ENCODE measurements around the gene DGKQ.
"Not testable (repeated sequence)": the region's sequence is repeated elsewhere in the genome, so short reads cannot be mapped to it uniquely, and the experiment has no call there.

The DGKQ gene

DNA sequence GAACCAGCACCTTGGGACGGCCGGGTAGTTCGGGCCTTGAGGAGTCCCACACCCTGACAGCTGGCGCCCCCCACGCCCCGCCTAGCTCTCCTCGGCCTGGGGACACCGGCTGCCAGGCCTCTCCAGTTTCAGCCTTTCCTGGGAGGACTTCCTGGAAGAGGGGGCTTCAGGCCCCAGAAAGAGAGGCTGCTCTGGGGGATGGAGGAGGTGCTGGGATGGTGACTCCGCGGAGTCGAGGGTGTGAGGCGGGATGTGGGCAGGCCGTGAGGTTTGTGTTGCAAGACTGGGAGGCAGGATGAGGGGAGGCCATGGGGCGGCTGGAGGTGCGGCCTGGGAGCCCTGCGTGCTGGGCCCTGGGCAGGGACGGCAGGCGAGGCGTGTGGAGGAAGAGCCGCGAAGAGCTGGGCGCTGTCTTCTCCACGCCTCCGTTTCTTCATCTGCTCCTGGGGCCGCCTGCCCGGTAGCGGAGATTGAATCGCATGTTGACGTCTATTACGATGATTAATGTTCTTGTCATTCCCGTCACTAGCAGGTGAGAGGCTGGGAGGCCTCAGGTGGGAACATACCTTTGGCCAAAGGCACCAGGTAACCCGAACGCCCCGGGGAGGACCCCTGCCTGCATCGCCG is 37.1 kb upstream of the DGKQ start:
- peak; percentile 38 for DNase-seq

GRCh38 chr4:1009542-1010394 is 36.4 kb upstream of the DGKQ start:
- DNase-seq = peak; percentile 25

DNA sequence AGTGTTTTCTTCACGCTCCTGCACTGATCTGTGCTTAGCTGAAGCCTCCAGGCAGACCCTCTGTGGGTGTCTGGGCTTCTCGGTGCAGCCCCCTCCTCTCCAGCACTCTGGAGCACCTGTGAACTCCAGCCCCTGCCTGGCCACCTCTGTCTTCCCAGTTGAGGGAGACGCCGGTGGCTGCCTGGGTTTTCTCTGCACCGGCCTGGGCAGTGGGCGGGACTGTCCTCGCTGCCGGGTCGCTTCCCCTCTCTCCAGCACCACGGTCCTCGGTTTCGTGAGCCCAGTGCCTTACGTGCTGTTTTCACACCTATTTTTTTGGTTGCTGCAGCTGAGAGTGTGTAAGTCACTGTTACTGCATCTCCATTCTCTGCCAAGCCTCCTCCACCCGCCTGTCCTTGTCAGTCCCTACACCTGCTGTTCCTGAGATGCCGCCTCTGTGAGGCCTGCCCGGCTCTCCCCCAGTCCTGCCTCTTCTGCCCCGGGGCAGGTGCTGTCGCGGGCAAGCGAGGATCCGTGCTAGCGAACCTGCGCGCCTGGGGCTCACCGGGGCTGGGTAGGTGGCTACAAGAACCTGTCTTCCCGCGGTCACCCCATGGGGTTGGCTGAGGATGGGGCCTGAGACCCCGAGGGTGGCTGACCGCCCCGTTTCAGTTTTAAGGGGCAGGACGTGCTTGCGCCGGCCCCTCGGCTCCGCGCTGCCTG is 35.6 kb upstream of the DGKQ start:
- no peak for DNase-seq

DNA sequence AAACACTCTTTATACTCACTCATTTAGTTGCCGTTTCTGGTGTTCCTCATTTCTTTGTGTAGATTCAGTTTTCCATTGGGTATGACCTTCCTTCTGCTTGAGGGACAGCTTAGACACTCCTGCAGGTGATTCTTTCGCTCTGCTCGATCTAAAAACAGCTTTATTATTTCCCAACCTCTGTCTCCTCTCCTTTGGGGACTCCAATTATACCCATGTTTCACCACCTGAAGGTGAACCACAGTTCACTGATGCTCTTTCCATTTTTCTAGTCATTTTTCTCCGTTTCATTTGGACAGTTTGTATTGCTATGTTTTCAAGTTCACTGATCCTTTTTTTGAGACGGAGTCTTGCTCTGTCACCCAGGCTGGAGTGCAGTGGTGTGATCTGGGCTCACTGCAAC is 33.5 kb upstream of the DGKQ start:
- DNase-seq = no peak

DNA sequence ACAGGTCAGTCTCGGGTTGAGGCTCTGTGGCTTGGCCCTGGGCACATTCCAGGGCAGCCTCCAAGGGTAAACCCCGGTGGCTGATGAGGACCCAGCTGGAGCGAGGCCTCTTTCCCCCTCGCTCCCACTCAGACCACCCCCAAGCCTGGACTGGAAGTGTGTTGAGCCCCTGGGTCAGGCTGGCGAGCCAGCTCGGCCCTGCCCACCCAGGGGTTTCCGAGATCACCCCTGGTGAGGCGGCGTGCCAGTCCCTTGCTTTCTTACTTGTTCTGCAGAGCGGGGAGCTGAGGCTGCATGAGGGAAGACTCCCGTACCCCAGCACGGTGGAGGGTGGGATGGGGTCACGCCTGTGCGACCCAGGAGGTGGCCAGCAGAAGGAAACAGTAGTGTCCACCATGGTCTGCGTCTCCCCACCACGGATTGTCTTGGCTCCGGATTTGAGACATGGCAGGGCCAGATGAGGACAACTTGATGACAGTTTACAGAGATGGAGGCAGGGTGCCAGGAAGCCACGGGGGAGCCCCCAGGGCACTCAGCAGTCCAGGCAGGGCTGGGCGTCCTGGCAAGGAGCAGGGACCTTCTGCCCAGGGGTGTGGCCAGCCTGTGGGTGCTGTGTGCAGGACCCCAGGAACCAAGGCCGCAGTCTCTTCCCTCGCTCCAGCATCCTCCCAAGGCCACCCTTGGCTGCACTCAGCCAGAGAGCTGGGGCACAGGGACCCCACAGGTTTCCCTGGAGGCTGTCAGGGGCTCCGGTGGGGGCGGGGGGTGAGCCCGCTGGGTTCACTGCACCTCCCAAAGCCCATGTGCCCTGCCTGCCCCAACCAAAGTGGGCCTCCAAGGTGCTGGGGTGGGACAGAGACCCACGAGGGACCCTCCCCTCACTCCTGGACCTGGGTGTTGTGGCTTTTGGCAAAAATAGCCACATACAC is 31.5 kb upstream of the DGKQ start:
- no peak for DNase-seq

GRCh38 chr4:1004071-1004418 is 30.7 kb upstream of the DGKQ start:
- DNase-seq = no peak

DNA sequence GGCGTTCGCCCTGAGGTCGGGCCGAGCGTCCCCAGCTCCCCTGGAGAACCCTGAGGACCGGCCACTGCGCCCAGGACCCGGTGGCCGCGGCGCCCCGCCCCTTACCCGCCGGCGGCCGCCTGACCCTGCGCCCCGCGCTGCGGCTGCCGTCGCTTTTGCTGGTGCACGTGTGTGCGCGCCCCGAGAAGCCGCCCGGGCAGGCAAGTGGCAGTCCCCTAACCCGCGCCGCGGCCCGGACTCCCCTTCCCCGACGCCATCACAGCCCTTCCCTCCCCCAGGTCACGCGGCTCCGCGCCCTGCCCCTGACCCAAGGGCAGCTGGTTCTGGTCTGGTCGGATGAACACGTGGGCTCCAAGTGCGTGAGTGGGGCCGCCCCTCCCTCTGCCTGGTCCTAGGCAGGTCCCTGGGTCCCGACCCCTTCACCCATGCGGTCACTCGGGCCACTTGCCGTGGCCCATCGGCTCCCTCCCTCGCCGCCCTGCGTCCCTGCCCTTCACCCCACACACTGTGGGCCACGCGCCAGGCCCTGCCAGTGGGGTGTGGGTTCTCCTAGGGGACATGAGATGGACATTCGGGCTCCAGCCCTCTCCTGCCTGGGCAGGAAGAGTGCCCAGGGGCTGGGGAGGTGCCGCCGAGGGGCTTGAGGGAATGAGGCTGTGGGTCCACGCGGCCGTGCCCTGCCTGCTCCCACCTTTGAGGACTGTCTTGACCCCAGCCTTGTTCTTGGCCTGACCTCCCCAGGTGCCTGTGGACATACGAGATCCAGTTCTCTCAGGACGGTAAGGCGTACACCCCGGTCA is 30.1 kb upstream of the DGKQ start:
- no peak for DNase-seq

GRCh38 chr4:1002631-1003251 is 29.4 kb upstream of the DGKQ start:
- no peak for DNase-seq

DNA sequence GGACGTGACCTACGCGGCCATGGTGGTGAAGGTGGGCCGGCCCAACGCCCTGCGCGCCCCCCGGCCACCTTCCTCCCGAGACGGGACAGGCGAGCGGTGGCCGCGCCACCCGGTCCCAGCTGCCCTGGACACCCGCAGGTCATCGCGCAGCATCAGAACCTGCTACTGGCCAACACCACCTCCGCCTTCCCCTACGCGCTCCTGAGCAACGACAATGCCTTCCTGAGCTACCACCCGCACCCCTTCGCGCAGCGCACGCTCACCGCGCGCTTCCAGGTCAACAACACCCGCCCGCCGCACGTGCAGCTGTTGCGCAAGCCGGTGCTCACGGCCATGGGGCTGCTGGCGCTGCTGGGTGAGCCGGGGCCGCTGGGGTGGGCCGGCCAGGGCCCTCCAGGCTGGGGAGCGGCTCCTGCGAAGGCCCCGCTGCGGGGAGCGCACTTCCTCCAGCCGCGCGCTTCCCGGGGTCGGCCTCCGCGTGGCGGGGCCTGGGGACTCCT is 28.8 kb upstream of the DGKQ start:
- no peak for DNase-seq

DNA sequence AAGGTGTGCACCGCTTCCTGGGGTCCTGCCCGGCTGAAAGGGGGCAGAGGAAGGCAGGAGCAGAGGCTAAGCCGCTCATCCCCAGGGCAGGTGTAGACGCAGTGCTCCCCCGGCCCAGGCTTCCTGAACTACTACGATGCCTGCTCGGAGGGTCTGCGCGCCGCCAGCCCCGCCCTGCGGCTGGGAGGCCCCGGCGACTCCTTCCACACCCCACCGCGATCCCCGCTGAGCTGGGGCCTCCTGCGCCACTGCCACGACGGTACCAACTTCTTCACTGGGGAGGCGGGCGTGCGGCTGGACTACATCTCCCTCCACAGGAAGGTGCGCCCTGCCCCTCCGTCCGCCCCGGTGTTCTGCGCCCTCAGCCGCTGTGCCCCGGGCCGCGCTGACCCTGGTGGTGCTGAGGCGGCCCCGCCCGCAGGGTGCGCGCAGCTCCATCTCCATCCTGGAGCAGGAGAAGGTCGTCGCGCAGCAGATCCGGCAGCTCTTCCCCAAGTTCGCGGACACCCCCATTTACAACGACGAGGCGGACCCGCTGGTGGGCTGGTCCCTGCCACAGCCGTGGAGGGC is 28.3 kb upstream of the DGKQ start:
- no peak for DNase-seq

DNA sequence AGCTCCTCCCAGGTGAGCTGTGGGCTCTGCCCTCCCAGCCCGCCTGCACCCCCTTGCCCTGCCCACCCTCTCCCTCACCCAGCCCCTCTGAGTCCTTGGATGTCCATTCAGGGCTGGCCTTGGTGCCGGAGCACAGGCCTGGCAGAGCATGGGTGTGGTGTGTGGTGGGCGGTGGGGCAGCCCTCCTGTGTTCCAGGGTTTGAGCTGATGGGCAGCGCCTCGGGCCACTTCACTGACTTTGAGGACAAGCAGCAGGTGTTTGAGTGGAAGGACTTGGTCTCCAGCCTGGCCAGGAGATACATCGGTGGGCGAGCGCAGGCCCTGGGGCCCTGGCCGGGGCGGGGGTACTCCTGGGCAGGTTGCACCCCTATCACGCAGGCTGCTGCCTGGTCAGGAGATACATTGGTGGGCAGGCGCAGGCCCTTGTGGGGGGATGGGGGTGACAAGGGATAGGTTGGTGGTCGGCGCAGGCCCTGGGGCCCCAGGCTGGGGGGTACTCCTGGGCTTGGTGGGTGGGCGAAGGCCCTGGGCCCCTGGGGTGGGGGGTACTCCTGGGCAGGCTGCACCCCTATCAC is 27.4 kb upstream of the DGKQ start:
- no peak for DNase-seq

GRCh38 chr4:999882-1000425 is 26.6 kb upstream of the DGKQ start:
- no peak for DNase-seq

GRCh38 chr4:999240-999863 is 26.0 kb upstream of the DGKQ start:
- DNase-seq = not testable (repeated sequence)

DNA sequence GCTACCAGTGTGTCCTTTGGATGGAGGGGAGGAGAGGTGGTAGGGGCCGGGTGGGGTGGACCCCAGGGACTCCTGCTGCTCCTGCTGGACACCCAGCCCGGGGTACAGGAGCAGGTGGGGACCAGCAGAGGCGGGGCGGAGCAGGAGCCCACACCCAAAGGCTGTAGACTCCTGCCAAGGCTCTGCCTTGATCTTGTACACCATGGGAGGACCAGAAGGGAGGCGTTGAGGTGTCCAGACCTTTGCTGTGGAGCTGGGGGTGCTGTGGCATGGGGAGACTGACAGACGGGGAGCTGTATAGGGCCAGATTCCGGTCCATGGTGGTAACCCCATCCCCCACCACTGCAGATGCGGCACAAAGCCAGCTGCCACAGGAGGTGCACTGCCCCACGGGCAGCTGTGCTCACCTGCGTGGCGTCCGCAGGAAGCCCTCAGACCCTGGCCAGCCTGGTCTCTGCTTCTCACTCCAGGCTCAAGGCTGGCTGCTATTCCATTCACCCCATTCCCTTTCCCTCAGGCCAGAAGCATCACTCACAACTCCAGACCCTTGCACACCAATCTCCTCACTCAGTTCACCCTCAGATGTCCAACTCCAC is 24.8 kb upstream of the DGKQ start:
- DNase-seq = no peak

- no peak for DNase-seq
These were observed 24.2 kb upstream of the DGKQ start for GRCh38 chr4:997375-998071.

DNA sequence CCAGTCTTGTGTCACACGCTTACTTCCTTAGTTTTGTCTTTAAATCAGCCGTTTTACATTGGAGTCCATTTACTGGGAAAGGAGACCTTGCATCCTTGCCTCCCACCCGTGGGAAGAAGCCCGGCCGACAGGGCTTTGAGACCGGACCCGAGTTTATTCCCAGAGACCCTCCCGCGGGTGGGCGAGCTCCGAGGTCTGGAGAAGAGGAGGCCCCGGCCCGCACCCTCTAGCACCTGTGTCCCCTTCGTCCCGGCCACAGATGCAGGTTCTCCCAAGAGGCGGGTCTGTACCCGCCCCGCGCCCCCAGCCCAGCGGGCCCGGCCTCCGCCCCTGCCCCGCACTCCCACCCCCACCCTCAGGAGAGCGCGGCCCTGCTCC is 23.6 kb upstream of the DGKQ start:
- DNase-seq = no peak

DNA sequence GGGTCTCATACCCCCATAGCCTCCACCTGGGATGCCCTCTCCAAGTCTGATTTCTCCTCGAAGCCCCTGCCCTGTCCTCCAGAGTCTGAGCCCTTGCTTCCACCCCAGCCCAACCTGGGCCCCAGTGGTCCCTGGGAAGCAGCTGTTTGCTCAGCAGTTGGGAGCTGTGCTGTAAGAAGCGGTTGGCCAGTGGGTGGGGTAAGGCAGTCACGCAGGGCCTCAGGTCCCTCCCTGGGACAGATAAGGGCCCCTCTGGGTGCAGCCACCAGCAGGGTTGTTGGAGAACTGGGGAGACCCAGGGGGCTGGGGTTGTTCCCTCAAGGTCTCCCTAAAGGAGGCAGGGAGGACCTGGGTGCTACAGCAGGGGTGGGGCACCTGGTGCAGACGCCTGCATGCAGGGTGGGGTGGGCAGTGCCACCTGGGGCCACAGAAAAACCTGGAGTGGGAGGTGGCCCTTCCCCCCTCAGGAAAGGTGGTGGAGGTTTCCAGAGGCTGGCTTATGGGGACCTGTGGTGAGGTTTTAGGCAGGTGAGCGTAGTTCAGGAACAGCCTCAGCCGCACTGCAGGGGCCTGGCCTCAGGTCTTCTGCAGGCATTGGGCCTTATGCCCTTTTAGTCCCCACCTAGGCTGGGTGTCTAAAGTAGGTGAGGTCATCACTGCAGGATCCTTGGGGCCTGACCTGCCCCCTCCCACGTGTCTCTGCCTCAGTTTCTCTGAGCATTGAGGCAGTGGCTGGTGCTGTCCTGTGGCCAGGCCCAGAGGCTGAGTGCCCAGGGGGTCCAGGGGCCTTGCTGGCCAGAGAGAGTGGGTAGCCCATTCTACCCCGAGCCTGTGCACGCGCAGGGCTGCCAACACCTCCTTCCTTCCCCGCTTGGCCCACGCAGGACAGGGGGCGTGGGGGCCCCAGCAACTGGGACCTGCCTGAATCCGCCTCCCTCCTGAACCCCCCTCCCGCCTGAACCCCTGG is 22.9 kb upstream of the DGKQ start:
- no peak for DNase-seq
